Astrocyte of the cerebellum (primary cell): ENCODE results near the gene SPRED2.

ENCODE experiments used
- DNase-seq: peaks from one replicate; pipeline ENCODE4 v3.0.0-alpha.2; 2011; ENCODE audit warnings: low read depth
- H3K4me3 ChIP-seq: 2 replicates; pipeline ENCODE4 v1.5.1; 2011; ENCODE audit warnings: mild to moderate bottlenecking, low read depth, low read length, moderate library complexity
- CTCF ChIP-seq: IDR thresholded peaks from 2 replicates; pipeline ENCODE4 v1.5.1; 2012; ENCODE audit warnings: low read length, low read depth, moderate library complexity, mild to moderate bottlenecking; ENCODE audit errors: missing control alignments
- in situ Hi-C: cut with HindIII; loops from 2 replicates; pipeline ENCODE4 v1.10.0; 2017; ENCODE audit warnings: low sequenced_read_pairs

Gene SPRED2

GRCh38 chr2:65354773-65355172 lies 77.6 kb downstream of the SPRED2 start:
- H3K4me3 ChIP-seq = no peak overlapping the region
- no peak for DNase-seq
- in situ Hi-C loops = no loop called here
- no peak for TF ChIP-seq CTCF

GRCh38 chr2:65353927-65354326 lies 78.5 kb downstream of the SPRED2 start:
- TF ChIP-seq CTCF = no peak
- DNase-seq = no peak
- H3K4me3 ChIP-seq = no peak overlapping the region
- in situ Hi-C loops = no loop called here

DNA sequence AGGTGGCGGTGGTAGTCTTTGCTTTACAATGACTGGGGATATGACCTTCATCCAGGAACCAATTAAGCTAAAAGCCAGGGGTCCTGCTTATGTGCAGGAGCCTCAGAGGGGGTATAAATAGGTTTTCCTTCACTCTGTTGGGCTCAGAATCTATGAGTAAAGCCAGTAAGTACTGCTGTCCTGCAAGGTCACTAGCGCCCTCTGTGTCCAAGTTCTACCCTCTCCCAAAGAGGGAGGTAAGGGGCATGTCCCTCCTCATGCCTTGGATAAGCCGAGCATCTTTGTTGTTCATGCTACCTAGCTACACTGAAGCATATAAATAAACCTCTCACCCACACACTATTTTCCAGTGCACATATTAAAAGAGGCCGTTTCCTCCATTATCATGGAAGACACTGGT lies 79.4 kb downstream of the SPRED2 start:
- TF ChIP-seq CTCF = no peak
- DNase-seq = no peak
- H3K4me3 ChIP-seq = no peak overlapping the region
- in situ Hi-C loops = no loop called here

DNA sequence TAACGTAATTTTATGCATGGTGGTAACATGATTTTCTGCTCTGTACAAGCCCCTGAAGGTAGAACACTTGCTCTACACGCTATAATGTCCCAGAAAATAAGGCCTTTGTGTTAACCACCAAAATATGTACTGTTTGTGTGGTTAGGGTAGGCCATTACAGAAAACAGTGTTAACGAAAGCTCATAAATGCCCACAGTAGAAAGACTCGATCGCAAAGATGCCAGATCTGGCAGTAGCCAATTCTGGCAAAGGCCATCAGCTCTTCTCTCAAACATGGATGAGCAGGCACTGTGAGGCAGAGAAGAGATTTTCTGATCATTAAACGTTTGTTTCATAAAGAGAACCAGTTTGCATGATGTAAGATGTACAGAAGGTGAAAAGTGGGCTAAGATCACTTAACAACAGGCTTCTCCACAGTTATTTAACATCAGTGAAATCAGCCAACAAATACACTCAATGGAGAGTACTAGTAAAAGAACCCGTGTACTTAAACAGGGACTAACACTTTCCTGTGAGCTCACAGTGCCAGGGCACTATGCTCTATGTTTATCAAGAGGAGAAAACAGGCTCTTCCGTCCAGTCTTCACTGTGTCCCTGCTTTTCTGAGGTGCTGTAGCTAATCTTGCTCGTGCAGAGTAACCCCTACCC lies 80.3 kb downstream of the SPRED2 start:
- TF ChIP-seq CTCF = no peak
- no peak for DNase-seq
- in situ Hi-C loops = no loop called here
- no peak overlapping the region for H3K4me3 ChIP-seq

GRCh38 chr2:65351234-65351947 lies 81.0 kb downstream of the SPRED2 start:
- no peak for DNase-seq
- H3K4me3 ChIP-seq = no peak overlapping the region
- in situ Hi-C loops = no loop called here
- TF ChIP-seq CTCF = no peak

DNA sequence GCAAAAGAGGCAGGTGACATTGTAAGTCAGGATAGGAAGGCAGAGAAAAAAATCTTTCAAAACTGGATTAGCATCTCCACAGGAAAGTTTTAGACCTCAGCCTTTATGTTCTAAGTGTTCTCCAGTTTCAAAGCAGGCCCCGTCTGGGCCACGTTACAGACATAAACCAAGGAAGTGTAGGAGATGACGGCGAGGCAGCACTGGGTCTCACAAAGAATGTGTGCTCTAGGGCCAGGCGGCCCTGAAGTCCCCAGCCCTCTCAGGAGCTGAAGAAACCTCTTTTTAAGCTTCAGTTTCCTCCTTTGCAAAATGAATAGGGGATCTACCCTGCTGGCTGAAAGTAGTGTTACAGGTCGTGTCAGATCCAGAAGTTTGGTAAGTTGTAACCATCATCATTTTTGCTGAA lies 81.7 kb downstream of the SPRED2 start:
- TF ChIP-seq CTCF = peak; percentile 35
- DNase-seq = no peak
- no peak overlapping the region for H3K4me3 ChIP-seq
- in situ Hi-C loops = no loop called here
